CD14-positive monocyte (primary cell): Measurements from ENCODE around the gene CCDC88A. TPM values are rescaled to one million over a fixed set of nuclear protein-coding genes. Genes with fewer than 3 reads are reported as not detected.
A peak's percentile ranks its signal among the peaks of the same experiment; 100 is the strongest.

Source experiments
- DNase-seq, 3 donors: peaks; one replicate each; pipeline ENCODE4 v3.0.0-alpha.2; 2011 to 2022
- H2AFZ ChIP-seq: 2 replicates; pipeline ENCODE4 v1.6.0; 2012; ENCODE audit warnings: mild to moderate bottlenecking, low read depth, low read length, inconsistent platforms; ENCODE audit not compliant: insufficient read depth, poor library complexity, severe bottlenecking
- H3K27ac ChIP-seq, 2 donors: 1 replicate in 1 of 2; 2 replicates in 1 of 2; pipeline ENCODE4 v1.5.1; 2012 to 2013; ENCODE audit warnings: low read length in 2 of 2, control low read depth in 1 of 2, inconsistent platforms in 1 of 2, low read depth in 1 of 2, mild to moderate bottlenecking in 1 of 2
- H3K27me3 ChIP-seq, 2 donors: one replicate each; pipeline versions ENCODE4 v1.6.0 to v1.6.1; 2011 to 2013; ENCODE audit warnings: low read length in 2 of 2; ENCODE audit not compliant: control insufficient read depth in 2 of 2, insufficient read depth in 2 of 2
- H3K36me3 ChIP-seq, 2 donors: replicated peaks in 1 of 2; 1 replicate in 1 of 2; 2 replicates in 1 of 2; pipeline versions ENCODE4 v1.5.1 to v1.6.1; 2012 to 2013; ENCODE audit warnings: low read length in 2 of 2, control low read depth in 1 of 2, inconsistent platforms in 1 of 2, mild to moderate bottlenecking in 1 of 2; ENCODE audit not compliant: insufficient read depth in 2 of 2, control insufficient read depth in 1 of 2
- H3K4me1 ChIP-seq, 2 donors: 1 replicate in 1 of 2; 2 replicates in 1 of 2; pipeline versions ENCODE4 v1.5.1 to v1.6.1; 2012 to 2013; ENCODE audit warnings: low read length in 2 of 2, control low read depth in 1 of 2, inconsistent platforms in 1 of 2, mild to moderate bottlenecking in 1 of 2, moderate library complexity in 1 of 2; ENCODE audit not compliant: insufficient read depth in 2 of 2, control insufficient read depth in 1 of 2
- H3K4me2 ChIP-seq: replicated peaks from 2 replicates; pipeline ENCODE3; 2012; ENCODE audit warnings: low read length, moderate library complexity, mild to moderate bottlenecking; ENCODE audit not compliant: poor library complexity, severe bottlenecking; ENCODE audit errors: extremely low read depth
- H3K4me3 ChIP-seq, 3 experiments: fragments of 200-600 bp in 1 of 3; sonication (generic) in 1 of 3; replicated peaks in 1 of 3; 1 replicate in 2 of 3; 2 replicates in 1 of 3; pipeline ENCODE4 v1.5.1; 2011 to 2013; ENCODE audit warnings: low read length in 3 of 3, mild to moderate bottlenecking in 3 of 3, control low read depth in 2 of 3, low read depth in 2 of 3, inconsistent platforms in 1 of 3, moderate library complexity in 1 of 3
- H3K79me2 ChIP-seq: 2 replicates; pipeline ENCODE4 v1.6.0; 2012; ENCODE audit warnings: mild to moderate bottlenecking, control low read depth, inconsistent platforms, low read length, moderate library complexity; ENCODE audit not compliant: insufficient read depth
- H3K9ac ChIP-seq: 2 replicates; pipeline ENCODE4 v1.6.0; 2017; ENCODE audit warnings: low read length, mild to moderate bottlenecking; ENCODE audit not compliant: insufficient read depth, poor library complexity, severe bottlenecking
- H3K9me3 ChIP-seq, 2 donors: replicated peaks in 1 of 2; 1 replicate in 1 of 2; 2 replicates in 1 of 2; pipeline versions ENCODE4 v1.5.1 to v1.6.1; 2012 to 2013; ENCODE audit warnings: low read length in 2 of 2, control low read depth in 1 of 2; ENCODE audit not compliant: control insufficient read depth in 1 of 2, insufficient read depth in 1 of 2
- H4K20me1 ChIP-seq: 2 replicates; pipeline ENCODE4 v1.6.0; 2012; ENCODE audit warnings: mild to moderate bottlenecking, low read length, control low read depth, moderate library complexity; ENCODE audit not compliant: insufficient read depth
- H3K27ac Mint-ChIP-seq, 7 donors: one replicate each; pipeline ENCODE4 v1.8.0; 2020; ENCODE audit warnings: mild to moderate bottlenecking in 7 of 7, mixed read lengths in 7 of 7, moderate library complexity in 6 of 7, inconsistent platforms in 2 of 7
- H3K27me3 Mint-ChIP-seq, 3 donors: one replicate each; pipeline ENCODE4 v1.8.0; 2021 to 2022; ENCODE audit warnings: low read depth in 3 of 3, mild to moderate bottlenecking in 3 of 3, mixed read lengths in 3 of 3, moderate library complexity in 3 of 3, inconsistent platforms in 1 of 3
- H3K36me3 Mint-ChIP-seq, 2 donors: one replicate each; pipeline ENCODE4 v1.8.0; 2020; ENCODE audit warnings: mixed read lengths in 2 of 2, inconsistent platforms in 1 of 2, mild to moderate bottlenecking in 1 of 2
- H3K4me1 Mint-ChIP-seq: one replicate; pipeline ENCODE4 v1.8.0; 2020; ENCODE audit warnings: mild to moderate bottlenecking, mixed read lengths
- H3K4me3 Mint-ChIP-seq, 2 donors: one replicate each; pipeline ENCODE4 v1.8.0; 2020; ENCODE audit warnings: mild to moderate bottlenecking in 2 of 2, mixed read lengths in 2 of 2, moderate library complexity in 1 of 2
- H3K9me3 Mint-ChIP-seq, 7 donors: one replicate each; pipeline ENCODE4 v1.8.0; 2020 to 2022; ENCODE audit warnings: mixed read lengths in 7 of 7, mild to moderate bottlenecking in 6 of 7, moderate library complexity in 6 of 7, inconsistent platforms in 2 of 7
- CTCF ChIP-seq: fragments of 200-600 bp; IDR thresholded peaks from one replicate; pipeline ENCODE4 v1.8.0; 2022; ENCODE audit warnings: antibody characterized with exemption, mild to moderate bottlenecking
- WGBS: methylation state at CpG from one replicate; pipeline ENCODE4 v1.1.5; 2013; ENCODE audit warnings: missing lambda C conversion rate; ENCODE audit not compliant: insufficient coverage; 5-methylcytosine and 5-hydroxymethylcytosine counted together
- intact Hi-C, 2 donors: fragments of 100-400 bp; cut with micrococcal nuclease; formaldehyde crosslinking; loops; one replicate each; pipeline versions ENCODE4 v1.15.0 to v1.15.1; 2023
- polyA plus RNA-seq, 3 donors: library from polyadenylated mRNA; depleted of rRNA in 1 of 3; unstranded in 2 of 3; stranded (reverse) in 1 of 3; fragments of 300-500 nt in 2 of 3; fragments of >200 nt in 1 of 3; fragmentation: Illumina TruSeq in 2 of 3; gene quantifications; 1 replicate in 2 of 3; 2 replicates in 1 of 3; pipeline ENCODE4 v1.2.3, GENCODE V29; 2012 to 2021

CCDC88A gene
- polyA plus RNA-seq, 3 donors, result 9.9 to 57.1 (median 17.9) TPM

- Histone ChIP-seq H3K36me3 (peaks cover 61 to 78% of the 10 kb centered on the region in 2 donors), H3K27me3 (no peaks in the 10 kb centered on the region), H3K9ac (no peak overlapping the region), H3K9me3 (no peaks in the 10 kb centered on the region), H3K4me2 (no peak overlapping the region), H3K4me3 (no peak overlapping the region), H3K27ac (no peak overlapping the region), H2AFZ (no peak overlapping the region), H4K20me1 (no peaks in the 10 kb centered on the region), H3K79me2 (no peaks in the 10 kb centered on the region), H3K4me1 (peaks cover 6 to 10% of the 10 kb centered on the region in 2 donors)
- no peak for DNase-seq
- no peak for TF ChIP-seq CTCF
- Mint-ChIP-seq H3K27me3 (no peaks in the 10 kb centered on the region), H3K4me1 (peaks cover 13% of the 10 kb centered on the region), H3K36me3 (peaks cover 41 to 53% of the 10 kb centered on the region in 2 donors), H3K4me3 (no peak overlapping the region), H3K27ac (peak overlapping the region in 2 of 7 donors; percentile 22 to 68), H3K9me3 (no peaks in the 10 kb centered on the region)
- intact Hi-C loops, result no loop called here
Measured at GRCh38 chr2:55296393-55296792, 123.3 kb downstream of the CCDC88A start.

- H3K36me3 ChIP-seq, result peaks cover 15 to 22% of the 10 kb centered on the region in 2 donors
- peak overlapping the region; percentile 87 for H2AFZ ChIP-seq
- H3K9me3 Mint-ChIP-seq, result no peaks in the 10 kb centered on the region
- H3K27ac Mint-ChIP-seq, result peak overlapping the region in 1 of 7 donors; percentile 30
- no peak for DNase-seq
- peak overlapping the region in 1 of 2 donors; percentile 94 for H3K4me3 Mint-ChIP-seq
- H3K79me2 ChIP-seq, result no peaks in the 10 kb centered on the region
- peaks cover 12 to 17% of the 10 kb centered on the region in 2 donors for H3K36me3 Mint-ChIP-seq
- H3K9ac ChIP-seq, result no peak overlapping the region
- H3K4me3 ChIP-seq, result peak overlapping the region in 1 of 3 experiments; percentile 82
- peaks cover 14% of the 10 kb centered on the region for H3K4me1 Mint-ChIP-seq
- no peaks in the 10 kb centered on the region for H3K9me3 ChIP-seq
- H3K27ac ChIP-seq, result no peak overlapping the region
- no peaks in the 10 kb centered on the region for H3K27me3 ChIP-seq
- WGBS, result 98% methylated on average over 12 of the region's 12 CpGs
- no peak for TF ChIP-seq CTCF
- no peak overlapping the region for H3K4me2 ChIP-seq
- H4K20me1 ChIP-seq, result no peaks in the 10 kb centered on the region
- intact Hi-C loops, result no loop called here
- H3K27me3 Mint-ChIP-seq, result peaks cover 0 to 4% (median 0%) of the 10 kb centered on the region in 3 donors
- H3K4me1 ChIP-seq, result peaks cover 9 to 11% of the 10 kb centered on the region in 2 donors
Measured at GRCh38 chr2:55283083-55283482, 136.6 kb downstream of the CCDC88A start.
